IMR-90 (cell line): ENCODE results near the gene UEVLD. TPM values are rescaled to one million over a fixed set of nuclear protein-coding genes. Genes with fewer than 3 reads are reported as not detected.

ENCODE experiments used
- ATAC-seq: fragments of 200-7000 bp; cut with Tn5 transposase; 2 replicates; pipeline ENCODE4 v1.9.1; 2020; ENCODE audit warnings: low read depth, mild to moderate bottlenecking, moderate library complexity
- BruUV-seq: library from RNA; stranded (reverse); fragments of 400-500 nt; replicated peaks from 2 replicates; lab custom pipeline; 2021; lab: Mats Ljungman, UMichigan
- CTCF ChIA-PET: fragments of 300-600 bp; formaldehyde crosslinking; extraction: SDS; loops from one replicate; lab custom pipeline; 2021; ENCODE audit warnings: antibody characterized with exemption; lab: Yijun Ruan, JAX
- POLR2A ChIA-PET: fragments of 300-600 bp; sonication (Branson Sonifier 250); formaldehyde crosslinking; loops from one replicate; lab custom pipeline; 2022; ENCODE audit warnings: antibody characterized with exemption; ENCODE audit not compliant: unreplicated experiment; lab: Charles Lee
- DNase-seq: peaks from one replicate; pipeline ENCODE4 v3.0.0; 2013
- H2AFZ ChIP-seq: replicated peaks from 2 replicates; pipeline ENCODE3; 2013; ENCODE audit warnings: low read length, mild to moderate bottlenecking; ENCODE audit not compliant: poor library complexity
- H2AK5ac ChIP-seq: 2 replicates; pipeline ENCODE4 v1.6.1; 2013; ENCODE audit warnings: low read depth, low read length, inconsistent platforms
- H2AK9ac ChIP-seq: replicated peaks from 2 replicates; pipeline ENCODE3; 2013; ENCODE audit warnings: mild to moderate bottlenecking, low read depth, low read length, moderate library complexity; ENCODE audit not compliant: poor library complexity
- H2BK120ac ChIP-seq: 2 replicates; pipeline ENCODE4 v1.6.1; 2013; ENCODE audit warnings: low read depth, low read length, inconsistent platforms
- H2BK15ac ChIP-seq: 3 replicates; pipeline ENCODE4 v1.6.1; 2013; ENCODE audit warnings: low read depth, low read length, inconsistent platforms
- H2BK20ac ChIP-seq: 2 replicates; pipeline ENCODE4 v1.6.1; 2013; ENCODE audit warnings: low read depth, mild to moderate bottlenecking, inconsistent platforms, low read length, moderate library complexity
- H2BK5ac ChIP-seq: 2 replicates; pipeline ENCODE4 v1.6.1; 2013; ENCODE audit warnings: mild to moderate bottlenecking, low read depth, low read length, inconsistent platforms; ENCODE audit not compliant: poor library complexity, severe bottlenecking
- H3K14ac ChIP-seq: replicated peaks from 2 replicates; pipeline ENCODE4 v1.6.1; 2013; ENCODE audit warnings: low read depth, low read length, inconsistent platforms
- H3K18ac ChIP-seq: 2 replicates; pipeline ENCODE4 v1.6.1; 2013; ENCODE audit warnings: low read depth, low read length, control low read depth
- H3K23ac ChIP-seq: 2 replicates; pipeline ENCODE4 v1.6.1; 2013; ENCODE audit warnings: low read depth, low read length, inconsistent platforms
- H3K27ac ChIP-seq: 2 replicates; pipeline ENCODE4 v1.5.1; 2013; ENCODE audit warnings: mild to moderate bottlenecking, control low read depth, low read length; ENCODE audit not compliant: insufficient read depth
- H3K27me3 ChIP-seq: 2 replicates; pipeline ENCODE4 v1.6.1; 2013; ENCODE audit warnings: low read length; ENCODE audit not compliant: control insufficient read depth, insufficient read depth
- H3K36me3 ChIP-seq: 2 replicates; pipeline ENCODE4 v1.6.1; 2013; ENCODE audit warnings: low read length, mixed read lengths; ENCODE audit not compliant: control insufficient read depth, insufficient read depth
- H3K4ac ChIP-seq: 2 replicates; pipeline ENCODE4 v1.6.1; 2013; ENCODE audit warnings: low read depth, low read length, inconsistent platforms
- H3K4me1 ChIP-seq: 2 replicates; pipeline ENCODE4 v1.6.1; 2013; ENCODE audit warnings: low read length, mixed read lengths; ENCODE audit not compliant: control insufficient read depth, insufficient read depth
- H3K4me2 ChIP-seq: 2 replicates; pipeline ENCODE4 v1.6.1; 2013; ENCODE audit warnings: low read depth, mild to moderate bottlenecking, control low read depth, low read length, moderate library complexity
- H3K4me3 ChIP-seq: 2 replicates; pipeline ENCODE4 v1.5.1; 2013; ENCODE audit warnings: low read depth, mild to moderate bottlenecking, control low read depth, low read length, moderate library complexity; ENCODE audit not compliant: insufficient read depth
- H3K56ac ChIP-seq: 2 replicates; pipeline ENCODE4 v1.6.1; 2013; ENCODE audit warnings: low read length, inconsistent platforms; ENCODE audit not compliant: insufficient read depth; ENCODE audit errors: extremely low read depth
- H3K79me1 ChIP-seq, 2 experiments: 2 replicates each; pipeline ENCODE4 v1.6.1; 2013; ENCODE audit warnings: low read length in 2 of 2, inconsistent platforms in 1 of 2, low read depth in 1 of 2
- H3K9ac ChIP-seq: 2 replicates; pipeline ENCODE4 v1.6.1; 2013; ENCODE audit warnings: low read depth, low read length, control low read depth
- H3K9me1 ChIP-seq: 2 replicates; pipeline ENCODE4 v1.6.1; 2013; ENCODE audit warnings: low read length, inconsistent platforms; ENCODE audit not compliant: insufficient read depth
- H3K9me3 ChIP-seq: 2 replicates; pipeline ENCODE4 v1.6.1; 2013; ENCODE audit warnings: low read length; ENCODE audit not compliant: control insufficient read depth, insufficient read depth
- H4K20me1 ChIP-seq: 2 replicates; pipeline ENCODE4 v1.6.1; 2013; ENCODE audit warnings: low read length, inconsistent platforms; ENCODE audit not compliant: insufficient read depth
- H4K5ac ChIP-seq: 2 replicates; pipeline ENCODE4 v1.6.1; 2013; ENCODE audit warnings: mild to moderate bottlenecking, low read depth, low read length, control low read depth
- H4K8ac ChIP-seq, 2 experiments: 2 replicates each; pipeline ENCODE4 v1.6.1; 2013; ENCODE audit warnings: low read depth in 2 of 2, low read length in 2 of 2, control low read depth in 1 of 2, inconsistent platforms in 1 of 2
- H4K91ac ChIP-seq: 2 replicates; pipeline ENCODE4 v1.6.1; 2013; ENCODE audit warnings: low read depth, low read length, inconsistent platforms; ENCODE audit not compliant: insufficient read depth
- CEBPB ChIP-seq: IDR thresholded peaks from 2 replicates; pipeline ENCODE4 v1.6.1; 2012; ENCODE audit warnings: low read depth, low read length, improper control_type of control experiment
- CHD1 ChIP-seq: IDR thresholded peaks from 2 replicates; pipeline ENCODE4 v1.6.1; 2012; ENCODE audit warnings: low read depth, low read length, improper control_type of control experiment
- CTCF ChIP-seq: conservative IDR thresholded peaks from 2 replicates; pipeline ENCODE4 v1.5.1; 2012; ENCODE audit warnings: mild to moderate bottlenecking, low read depth, low read length, improper control_type of control experiment
- ELK1 ChIP-seq: fragments of 150-350 bp; IDR thresholded peaks from 2 replicates; pipeline ENCODE4 v1.6.1; 2016; ENCODE audit warnings: low read depth, mild to moderate bottlenecking, low read length, moderate library complexity, borderline replicate concordance
- FOS ChIP-seq: fragments of 150-350 bp; IDR thresholded peaks from 2 replicates; pipeline ENCODE4 v1.6.1; 2016; ENCODE audit warnings: low read depth, low read length
- MAFK ChIP-seq: IDR thresholded peaks from 2 replicates; pipeline ENCODE4 v1.6.1; 2012; ENCODE audit warnings: low read depth, low read length, improper control_type of control experiment
- MAZ ChIP-seq: IDR thresholded peaks from 2 replicates; pipeline ENCODE4 v1.6.1; 2012; ENCODE audit warnings: low read depth, mild to moderate bottlenecking, low read length, improper control_type of control experiment, moderate library complexity, borderline replicate concordance
- MXI1 ChIP-seq: IDR thresholded peaks from 2 replicates; pipeline ENCODE4 v1.6.1; 2012; ENCODE audit warnings: low read depth, mild to moderate bottlenecking, low read length, moderate library complexity, borderline replicate concordance
- NFE2L2 ChIP-seq: fragments of 150-350 bp; IDR thresholded peaks from 2 replicates; pipeline ENCODE4 v1.6.1; 2016; ENCODE audit warnings: low read depth, mild to moderate bottlenecking, low read length
- POLR2A ChIP-seq: IDR thresholded peaks from 2 replicates; pipeline ENCODE4 v1.6.1; 2012; ENCODE audit warnings: mild to moderate bottlenecking, low read depth, low read length
- RAD21 ChIP-seq: IDR thresholded peaks from 2 replicates; pipeline ENCODE4 v1.6.1; 2012; ENCODE audit warnings: low read length, improper control_type of control experiment
- RCOR1 ChIP-seq: IDR thresholded peaks from 2 replicates; pipeline ENCODE4 v1.6.1; 2012; ENCODE audit warnings: mild to moderate bottlenecking, low read length, improper control_type of control experiment; ENCODE audit not compliant: insufficient replicate concordance
- SMC3 ChIP-seq: fragments of 150-350 bp; IDR thresholded peaks from 2 replicates; pipeline ENCODE4 v1.6.1; 2016; ENCODE audit warnings: low read depth, mild to moderate bottlenecking, antibody characterized with exemption, low read length, moderate library complexity
- WGBS, 2 experiments: methylation state at CpG; one replicate each; pipeline versions ENCODE4 v1.1.5 to v1.1.7; 2013; ENCODE audit warnings: missing lambda C conversion rate in 2 of 2; ENCODE audit not compliant: insufficient read length in 1 of 2; ENCODE audit errors: extremely low coverage in 2 of 2; 5-methylcytosine and 5-hydroxymethylcytosine counted together
- dilution Hi-C: fragments of 300-500 bp; cut with HindIII; formaldehyde crosslinking; loops from one replicate; pipeline ENCODE4 v1.14.3; 2018; ENCODE audit warnings: low sequenced_read_pairs; ENCODE audit not compliant: unreplicated experiment
- in situ Hi-C: fragments of 300-500 bp; cut with MboI; formaldehyde crosslinking; loops from 3 replicates; pipeline ENCODE4 v1.14.3; 2019; ENCODE audit warnings: low sequenced_read_pairs, inconsistent platforms, mixed read lengths
- intact Hi-C: fragments of 100-400 bp; cut with micrococcal nuclease; formaldehyde crosslinking; loops from 2 replicates; pipeline ENCODE4 v1.10.0; 2022
- polyA plus RNA-seq, 3 experiments: library from polyadenylated mRNA; depleted of rRNA; stranded (reverse); fragments of >200 nt; gene quantifications; 2 replicates each; pipeline ENCODE4 v1.2.3, GENCODE V29; 2012; ENCODE audit warnings: low replicate concordance in 1 of 3
- total RNA-seq: library from RNA; depleted of rRNA; stranded (reverse); fragments of >200 nt; gene quantifications from 2 replicates; pipeline ENCODE4 v1.2.3, GENCODE V29; 2012

UEVLD gene
- total and polyA plus RNA-seq, 2 of the 4 experiments (the other 2 are of a cell fraction): 13.8 to 29.2 TPM

- TF ChIP-seq RCOR1: no peak
These were observed 48.1 kb downstream of the UEVLD start (continued) for GRCh38 chr11:18540207-18541009.

- no peak overlapping the region for H3K18ac ChIP-seq
- no peaks in the 10 kb centered on the region for H3K9me3 ChIP-seq
- no peak overlapping the region for H4K5ac ChIP-seq
- H2BK120ac ChIP-seq: no peak overlapping the region
- no peak overlapping the region for H3K27ac ChIP-seq
- 0 out of 4 replicates have a peak, but pooled peaks cover 0 to 3% of the 10 kb centered on the region in 2 experiments for H3K79me1 ChIP-seq
- H3K23ac ChIP-seq: no peak overlapping the region
- no peak overlapping the region for H2BK15ac ChIP-seq
- intact Hi-C loops (no loop called here), dilution Hi-C loops (no loop called here), in situ Hi-C loops (loop anchor here (25.0 kb wide), 1 partner anchor 201 kb away; the partner anchor contains the start of gene IGSF22)
- DNase-seq: no peak
- no peak overlapping the region for H2AFZ ChIP-seq
- no peak overlapping the region for H2AK9ac ChIP-seq
- H2BK20ac ChIP-seq: no peak overlapping the region
- no peaks in the 10 kb centered on the region for H3K27me3 ChIP-seq
- no peak overlapping the region for H3K4me2 ChIP-seq
- WGBS, 2 experiments: no CpG with 5 or more reads among the region's 1 CpG
- no peak overlapping the region for H2AK5ac ChIP-seq
- no peaks in the 10 kb centered on the region for H3K4me1 ChIP-seq
- no peak for ATAC-seq
- no peak overlapping the region for H3K9ac ChIP-seq
- no peak overlapping the region for H3K56ac ChIP-seq
- H3K14ac ChIP-seq: no peak overlapping the region
- no peak overlapping the region for H4K8ac ChIP-seq
- H4K91ac ChIP-seq: no peak overlapping the region
- no peak overlapping the region for H3K4me3 ChIP-seq
- no peak overlapping the region for H3K4ac ChIP-seq
- H3K36me3 ChIP-seq: peaks cover 7% of the 10 kb centered on the region
- no peak overlapping the region for H2BK5ac ChIP-seq
- ChIA-PET CTCF (interaction anchor here (0.6 kb wide), 1 partner anchor 31 kb away, joined by 5 read pairs; no protein-coding TSS in a partner anchor), POLR2A (no interaction called here)
- no peaks in the 10 kb centered on the region for H4K20me1 ChIP-seq
- no TSS peak for BruUV-seq
- no peaks in the 10 kb centered on the region for H3K9me1 ChIP-seq
- TF ChIP-seq MAFK (no peak), MXI1 (no peak), FOS (no peak), CHD1 (no peak), ELK1 (no peak), MAZ (no peak), POLR2A (no peak), CEBPB (no peak), SMC3 (no peak), CTCF (no peak), RCOR1 (no peak), RAD21 (no peak), NFE2L2 (no peak)
These were observed 52.3 kb downstream of the UEVLD start for GRCh38 chr11:18536209-18536608.
